ENCODE data around the gene P2RY6. TPM values are rescaled to one million over a fixed set of nuclear protein-coding genes. Genes with fewer than 3 reads are reported as not detected.

Gene P2RY6
- total RNA-seq, 2 experiments from 2014 or later = not detected

GRCh38 chr11:73274722-73275380, 2.7 kb downstream of the P2RY6 start:
- POLR2A ChIA-PET = interaction anchor here (1.0 kb wide), 1 partner anchor 50 kb away, joined by 4 read pairs; no protein-coding TSS in a partner anchor

GRCh38 chr11:73275381-73275750, 3.2 kb downstream of the P2RY6 start:
- intact Hi-C loops (cut with micrococcal nuclease; ENCODE audit: unreplicated experiment) = no loop called here
- Histone ChIP-seq H3K9me2 (ENCODE audit: insufficient read depth, low read length) (no peaks in the 10 kb centered on the region), H3K9me3 (ENCODE audit: low read length) (no peaks in the 10 kb centered on the region), H3K4me2 (ENCODE audit: low read length) (no peak overlapping the region), H3K4me1 (ENCODE audit: insufficient read depth, low read length, poor library complexity, severe bottlenecking) (peaks cover 17% of the 10 kb centered on the region), H3K27ac (ENCODE audit: low read depth, low read length, poor library complexity, severe bottlenecking) (no peak overlapping the region), H2AFZ (ENCODE audit: low read length) (no peak overlapping the region), H4K20me1 (ENCODE audit: insufficient read depth, low read length) (no peaks in the 10 kb centered on the region), H3K36me3 (ENCODE audit: insufficient read depth, low read length) (no peaks in the 10 kb centered on the region), H3K79me2 (ENCODE audit: insufficient read depth, low read depth, low read length) (no peaks in the 10 kb centered on the region), H3K4me3 (ENCODE audit: low read depth, low read length, poor library complexity, severe bottlenecking) (no peak overlapping the region)
- ChIA-PET CTCF (ENCODE audit: unreplicated experiment) (no interaction called here), POLR2A (interaction anchor here (0.6 to 1.0 kb wide), 2 partner anchors 51 to 1497 kb away, joined by 4 to 5 read pairs; no protein-coding TSS in a partner anchor)
- BruUV-seq (replicated peaks) = no TSS peak
- TF ChIP-seq EZH2phosphoT487 (IDR thresholded peaks at IDR 0.05; ENCODE audit: borderline replicate concordance, low read depth, low read length) (no peak), CTCF (conservative IDR thresholded peaks at IDR 0.05; ENCODE audit: low read length) (no peak)
- DNase-seq (ENCODE audit: low spot score) = no peak

More at GRCh38 chr11:73274722-73275380, 2.7 kb downstream of the P2RY6 start:
- H4K20me1 ChIP-seq (ENCODE audit: insufficient read depth, low read length) = no peaks in the 10 kb centered on the region
- no TSS peak for BruUV-seq (replicated peaks)
- H3K79me2 ChIP-seq (ENCODE audit: insufficient read depth, low read depth, low read length) = no peaks in the 10 kb centered on the region
- H3K4me2 ChIP-seq (ENCODE audit: low read length) = no peak overlapping the region
- H3K36me3 ChIP-seq (ENCODE audit: insufficient read depth, low read length) = no peaks in the 10 kb centered on the region
- intact Hi-C loops (cut with micrococcal nuclease; ENCODE audit: unreplicated experiment) = no loop called here
- no peak overlapping the region for H2AFZ ChIP-seq (ENCODE audit: low read length)
- no peaks in the 10 kb centered on the region for H3K9me2 ChIP-seq (ENCODE audit: insufficient read depth, low read length)
- TF ChIP-seq EZH2phosphoT487 (IDR thresholded peaks at IDR 0.05; ENCODE audit: borderline replicate concordance, low read depth, low read length) = no peak
- no peak overlapping the region for H3K4me3 ChIP-seq (ENCODE audit: low read depth, low read length, poor library complexity, severe bottlenecking)
- H3K27ac ChIP-seq (ENCODE audit: low read depth, low read length, poor library complexity, severe bottlenecking) = no peak overlapping the region
- DNase-seq (ENCODE audit: low spot score) = no peak
- no peaks in the 10 kb centered on the region for H3K9me3 ChIP-seq (ENCODE audit: low read length)
- peaks cover 20% of the 10 kb centered on the region for H3K4me1 ChIP-seq (ENCODE audit: insufficient read depth, low read length, poor library complexity, severe bottlenecking)
- CTCF ChIA-PET (ENCODE audit: unreplicated experiment) = interaction anchor here (0.8 kb wide), 1 partner anchor 78 kb away, joined by 4 read pairs; no protein-coding TSS in a partner anchor

GRCh38 chr11:73277467-73277866, 5.3 kb downstream of the P2RY6 start:
- DNase-seq (ENCODE audit: low spot score) = no peak
- H3K9me3 ChIP-seq (ENCODE audit: low read length) = no peaks in the 10 kb centered on the region
- no peaks in the 10 kb centered on the region for H3K9me2 ChIP-seq (ENCODE audit: insufficient read depth, low read length)
- H3K27ac ChIP-seq (ENCODE audit: low read depth, low read length, poor library complexity, severe bottlenecking) = no peak overlapping the region
- no peak overlapping the region for H3K4me2 ChIP-seq (ENCODE audit: low read length)
- ChIA-PET CTCF (ENCODE audit: unreplicated experiment) (no interaction called here), POLR2A (no interaction called here)
- no peaks in the 10 kb centered on the region for H3K36me3 ChIP-seq (ENCODE audit: insufficient read depth, low read length)
- H4K20me1 ChIP-seq (ENCODE audit: insufficient read depth, low read length) = no peaks in the 10 kb centered on the region
- H3K4me1 ChIP-seq (ENCODE audit: insufficient read depth, low read length, poor library complexity, severe bottlenecking) = no peaks in the 10 kb centered on the region
- H3K4me3 ChIP-seq (ENCODE audit: low read depth, low read length, poor library complexity, severe bottlenecking) = no peak overlapping the region
- H3K79me2 ChIP-seq (ENCODE audit: insufficient read depth, low read depth, low read length) = no peaks in the 10 kb centered on the region
- no TSS peak for BruUV-seq (replicated peaks)
- intact Hi-C loops (cut with micrococcal nuclease; ENCODE audit: unreplicated experiment) = no loop called here
- TF ChIP-seq CTCF (conservative IDR thresholded peaks at IDR 0.05; ENCODE audit: low read length) (no peak), EZH2phosphoT487 (IDR thresholded peaks at IDR 0.05; ENCODE audit: borderline replicate concordance, low read depth, low read length) (no peak)
- H2AFZ ChIP-seq (ENCODE audit: low read length) = no peak overlapping the region
